Left ventricle myocardium superior (tissue), 1 donor: ENCODE measurements around the gene FANCD2OS. TPM values are rescaled to one million over a fixed set of nuclear protein-coding genes. Genes with fewer than 3 reads are reported as not detected.
"Not testable (repeated sequence)": the region's sequence is repeated elsewhere in the genome, so short reads cannot be mapped to it uniquely, and the experiment has no call there.

Source experiments
- ATAC-seq: fragments of 200-7000 bp; cut with Tn5 transposase; one replicate; pipeline ENCODE4 v1.9.1; 2020; ENCODE audit warnings: mild to moderate bottlenecking, moderate library complexity
- DNase-seq: peaks from one replicate; pipeline ENCODE4 v3.0.0-alpha.2; 2020
- intact Hi-C: fragments of 100-400 bp; cut with micrococcal nuclease; formaldehyde crosslinking; loops from one replicate; pipeline ENCODE4 v1.11.0; 2022
- total RNA-seq: library from RNA; stranded (reverse); fragmentation: NEBNext Ultra II Directional; extraction: Animal tissue kit (Norgen Biotek cat#: 25700); gene quantifications from one replicate; pipeline ENCODE4 v1.2.1, GENCODE V29; 2021
- donor health status: DM: no; HTN: yes; CAD: no; lungs with severe emphysema.

FANCD2OS gene
- total RNA-seq, 1 donor from 2014 or later = not detected

DNA sequence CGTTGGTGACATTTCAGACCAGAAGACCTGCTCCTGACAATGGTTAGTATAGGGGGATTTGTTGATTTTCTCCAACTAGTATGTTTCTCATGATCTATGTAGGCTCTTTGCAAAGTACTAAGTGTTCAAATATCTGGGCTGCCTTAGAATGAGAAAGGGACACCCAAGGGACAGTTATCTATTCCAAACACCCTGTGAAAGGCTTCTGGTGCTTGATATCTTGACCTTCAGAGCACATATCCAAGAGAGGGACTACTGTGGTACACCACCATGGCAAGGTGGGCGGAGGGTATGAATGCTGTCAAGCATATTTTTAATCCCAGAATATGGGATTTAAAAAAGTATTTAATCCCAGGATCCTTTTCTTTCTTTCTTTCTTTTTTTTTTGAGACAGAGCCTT is 1.1 kb downstream of the FANCD2OS start:
- intact Hi-C loops = no loop called here
- ATAC-seq (no peak), DNase-seq (no peak)

DNA sequence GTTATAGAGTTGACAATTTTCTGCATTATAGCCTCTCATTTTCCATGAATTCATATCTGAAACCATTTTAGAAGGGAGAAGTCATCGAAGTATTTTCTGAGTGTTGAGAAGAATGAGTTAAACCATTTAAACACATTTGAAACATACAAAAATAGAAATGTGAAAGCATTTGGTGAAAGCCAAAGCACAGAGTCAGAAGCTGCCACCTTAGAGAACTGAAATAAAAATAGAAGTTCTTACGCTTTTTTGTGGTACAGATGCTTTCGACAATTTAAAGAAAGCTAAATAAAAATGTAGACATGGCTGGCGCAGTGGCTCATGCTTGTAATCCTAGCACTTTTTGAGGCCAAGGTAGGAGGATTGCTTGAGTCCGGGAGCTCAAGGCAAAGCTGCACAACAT is 9.0 kb downstream of the FANCD2OS start:
- no peak for ATAC-seq

DNA sequence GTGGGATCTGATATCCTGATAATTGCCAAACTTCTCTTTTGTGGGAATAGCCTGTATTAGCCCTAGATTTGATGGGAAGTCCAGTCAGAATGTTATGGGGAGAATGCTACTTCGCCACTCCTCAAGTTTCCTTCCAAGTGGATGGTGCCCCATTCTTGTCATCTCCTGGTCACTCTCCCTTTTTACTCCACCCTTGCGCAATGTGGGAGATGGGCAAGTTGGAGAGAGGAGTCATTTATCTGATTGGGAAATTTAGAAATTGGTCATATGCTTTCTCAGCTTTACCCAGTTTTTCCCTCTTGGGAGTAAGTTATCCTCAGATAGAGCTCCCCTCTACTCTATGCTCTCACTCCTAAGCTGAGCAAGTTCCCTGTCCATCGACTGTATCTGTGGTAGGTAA is 14.4 kb downstream of the FANCD2OS start:
- DNase-seq (no peak), ATAC-seq (no peak)
- intact Hi-C loops = no loop called here

More for the DNA sequence above, 9.0 kb downstream of the FANCD2OS start:
- intact Hi-C loops = no loop called here
- DNase-seq = no peak

DNA sequence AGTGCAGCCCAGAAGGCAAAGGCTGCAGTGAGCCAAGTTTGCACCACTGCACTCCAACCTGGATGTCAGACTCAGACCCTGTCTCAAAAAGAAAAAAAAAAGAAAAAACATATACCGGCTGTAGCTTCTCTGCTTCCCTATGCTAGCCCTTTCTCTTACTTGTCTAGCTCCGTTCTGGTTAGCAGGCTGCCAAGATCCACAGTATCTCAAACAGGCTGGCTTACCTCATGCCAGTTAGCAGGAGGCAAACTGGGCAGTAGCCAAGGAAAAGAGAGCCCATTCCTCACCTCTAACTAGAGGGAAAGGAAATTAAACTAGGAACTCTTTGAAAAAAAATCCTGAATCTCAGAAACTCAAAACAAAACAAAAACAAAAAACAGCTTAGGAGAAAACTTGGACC is 16.7 kb downstream of the FANCD2OS start:
- not testable (repeated sequence) for DNase-seq, ATAC-seq

DNA sequence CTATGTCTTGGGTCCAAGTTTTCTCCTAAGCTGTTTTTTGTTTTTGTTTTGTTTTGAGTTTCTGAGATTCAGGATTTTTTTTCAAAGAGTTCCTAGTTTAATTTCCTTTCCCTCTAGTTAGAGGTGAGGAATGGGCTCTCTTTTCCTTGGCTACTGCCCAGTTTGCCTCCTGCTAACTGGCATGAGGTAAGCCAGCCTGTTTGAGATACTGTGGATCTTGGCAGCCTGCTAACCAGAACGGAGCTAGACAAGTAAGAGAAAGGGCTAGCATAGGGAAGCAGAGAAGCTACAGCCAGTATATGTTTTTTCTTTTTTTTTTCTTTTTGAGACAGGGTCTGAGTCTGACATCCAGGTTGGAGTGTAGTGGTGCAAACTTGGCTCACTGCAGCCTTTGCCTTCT is 17.3 kb downstream of the FANCD2OS start:
- ATAC-seq, DNase-seq, intact Hi-C loops: not testable (repeated sequence)

More for the DNA sequence above, 16.7 kb downstream of the FANCD2OS start:
- intact Hi-C loops = not testable (repeated sequence)

DNA sequence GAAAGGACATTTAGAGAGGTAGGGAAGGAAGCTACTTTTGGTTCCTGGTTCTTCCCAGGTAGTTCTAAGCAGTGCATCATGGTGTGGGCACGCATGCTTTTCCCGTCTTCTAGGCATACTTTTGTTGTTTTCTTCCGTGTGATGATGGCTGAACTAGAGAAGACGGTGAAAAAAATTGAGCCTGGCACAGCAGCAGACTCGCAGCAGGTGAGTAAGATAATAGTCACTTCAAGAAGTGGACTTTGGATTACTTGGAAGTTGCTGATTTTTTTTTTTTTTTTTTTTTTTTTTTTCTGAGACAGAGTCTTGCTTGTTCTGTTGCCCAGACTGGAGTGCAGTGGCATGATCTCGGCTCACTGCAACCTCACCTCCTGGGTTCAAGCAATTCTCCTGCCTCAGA is 17.9 kb downstream of the FANCD2OS start:
- no peak for ATAC-seq
- DNase-seq = no peak
- intact Hi-C loops = no loop called here

DNA sequence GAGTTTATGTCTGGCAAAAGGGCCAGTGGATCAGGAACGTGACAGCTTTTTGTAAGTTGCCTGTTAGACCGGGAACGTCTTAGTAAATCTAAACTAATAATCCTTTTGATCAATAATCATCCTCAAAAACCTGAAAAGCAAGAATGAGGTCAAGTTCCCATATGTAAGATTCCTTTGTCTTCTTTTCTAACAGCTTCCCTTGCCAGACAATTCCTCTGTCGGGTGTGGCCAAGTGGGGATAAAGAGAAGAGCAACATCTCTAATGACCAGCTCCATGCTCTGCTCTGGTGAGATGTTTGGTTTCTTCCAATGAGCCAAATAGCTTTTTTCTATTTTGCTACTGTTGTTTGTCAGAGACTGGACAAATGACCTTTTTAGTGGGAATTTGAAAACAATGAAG is 19.8 kb downstream of the FANCD2OS start:
- intact Hi-C loops = no loop called here
- DNase-seq (no peak), ATAC-seq (no peak)

DNA sequence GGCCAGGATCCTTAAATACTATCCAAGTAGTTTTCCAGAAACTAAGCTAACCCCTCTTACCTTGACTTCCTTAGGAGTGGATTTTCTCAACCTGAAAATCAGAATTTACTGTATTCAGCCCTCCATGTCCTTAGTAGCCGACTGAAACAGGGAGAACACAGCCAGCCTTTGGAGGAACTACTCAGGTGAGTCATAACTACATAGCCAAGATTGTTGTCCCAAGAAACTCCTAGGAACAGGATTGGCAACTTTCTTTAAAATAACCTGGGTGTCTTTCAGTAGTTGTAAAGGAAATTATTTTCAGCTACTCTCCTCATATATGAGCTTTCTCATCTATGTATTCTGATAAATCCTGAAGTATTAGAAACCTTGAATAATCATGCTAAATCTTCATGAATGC is 22.3 kb downstream of the FANCD2OS start:
- intact Hi-C loops = no loop called here
- ATAC-seq = no peak
- DNase-seq = no peak

DNA sequence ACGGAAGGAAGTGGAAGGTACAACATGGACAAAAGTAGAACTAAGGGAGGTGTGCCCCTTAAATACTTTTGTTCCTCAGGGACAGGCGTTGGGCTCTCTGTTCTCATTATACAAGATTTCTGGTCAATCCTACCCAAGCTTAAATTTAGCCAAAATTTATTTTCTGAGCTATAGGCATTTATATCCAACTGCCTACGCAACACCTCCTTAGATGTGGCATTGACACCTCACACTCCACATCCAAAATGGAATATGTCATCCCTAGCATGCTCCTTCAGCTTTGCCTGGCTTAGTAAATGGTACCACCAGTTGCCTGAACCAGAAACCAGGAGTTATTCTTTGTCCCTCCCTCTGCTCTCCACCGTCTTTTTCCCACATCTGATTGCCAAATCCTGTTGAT is 26.2 kb downstream of the FANCD2OS start:
- ATAC-seq (no peak), DNase-seq (no peak)
- intact Hi-C loops = no loop called here

DNA sequence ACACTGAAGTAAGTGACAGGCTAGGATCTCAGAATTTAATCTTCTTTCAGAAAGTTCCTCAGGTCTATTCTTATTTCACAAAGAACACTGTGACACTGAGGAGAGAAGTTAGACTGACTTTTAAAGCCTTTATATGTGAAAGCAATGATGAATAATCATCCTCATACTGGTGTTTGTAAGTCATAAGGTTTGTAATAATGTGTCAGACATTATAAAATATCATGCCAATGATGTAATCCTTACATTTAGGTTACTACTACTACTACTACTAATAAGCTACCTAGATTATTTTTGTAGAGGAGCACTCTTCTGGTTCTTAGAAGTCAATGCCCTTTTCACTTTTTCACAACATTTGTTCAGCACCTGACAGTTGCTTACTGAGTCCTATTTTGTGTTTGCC is 33.4 kb downstream of the FANCD2OS start:
- intact Hi-C loops = no loop called here
- DNase-seq (no peak), ATAC-seq (no peak)

DNA sequence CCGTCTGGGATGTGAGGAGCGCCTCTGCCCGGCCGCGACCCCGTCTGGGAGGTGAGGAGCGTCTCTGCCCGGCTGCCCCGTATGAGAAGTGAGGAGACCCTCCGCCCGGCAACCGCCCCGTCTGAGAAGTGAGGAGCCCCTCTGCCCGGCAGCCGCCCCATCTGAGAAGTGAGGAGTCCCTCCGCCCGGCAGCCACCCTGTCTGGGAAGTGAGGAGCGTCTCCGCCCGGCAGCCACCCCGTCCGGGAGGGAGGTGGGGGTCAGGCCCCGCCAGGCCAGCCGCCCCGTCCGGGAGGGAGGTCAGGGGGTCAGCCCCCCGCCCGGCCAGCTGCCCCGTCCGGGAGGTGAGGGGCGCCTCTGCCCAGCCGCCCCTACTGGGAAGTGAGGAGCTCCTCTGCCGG is 38.0 kb downstream of the FANCD2OS start:
- DNase-seq, intact Hi-C loops, ATAC-seq: not testable (repeated sequence)

DNA sequence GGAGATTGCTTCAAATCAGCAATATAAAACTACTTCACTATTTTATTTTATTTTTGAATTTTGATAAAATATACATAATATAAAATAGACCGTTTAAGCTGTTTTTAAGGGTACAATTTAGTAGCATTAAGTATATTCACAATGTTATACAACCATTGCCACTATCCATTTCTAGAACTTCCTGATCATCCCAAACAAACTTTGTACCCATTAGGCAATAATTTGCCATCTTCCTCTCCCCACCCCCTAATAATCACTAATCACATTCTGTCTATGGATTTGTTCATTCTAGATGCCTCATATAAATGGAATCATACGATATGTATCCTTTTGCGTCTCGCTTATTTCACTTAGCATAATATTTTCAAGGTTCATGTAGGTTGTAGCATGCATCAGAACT is 53.0 kb downstream of the FANCD2OS start:
- DNase-seq (no peak), ATAC-seq (no peak)
- intact Hi-C loops = no loop called here

Other genes with a start within 250 kb of the FANCD2OS start
- gene CIDEC, start 228.0 kb downstream of the FANCD2OS start, total RNA-seq = 2.5 TPM
- gene JAGN1, start 217.6 kb downstream of the FANCD2OS start, total RNA-seq = 18.4 TPM
- 0.45 TPM for gene IL17RE, start 205.4 kb downstream of the FANCD2OS start, total RNA-seq
- gene IL17RC, start 191.2 kb downstream of the FANCD2OS start, total RNA-seq = 36.0 TPM
- 62.7 TPM for gene CRELD1, start 174.4 kb downstream of the FANCD2OS start, total RNA-seq
- 0.35 TPM for gene PRRT3, start 155.8 kb downstream of the FANCD2OS start, total RNA-seq
- 78.1 TPM for gene EMC3, start 121.4 kb downstream of the FANCD2OS start, total RNA-seq
- gene FANCD2, start 81.8 kb downstream of the FANCD2OS start, total RNA-seq = 1.6 TPM
- 96.2 TPM for gene BRK1, start 7.4 kb upstream of the FANCD2OS start, total RNA-seq
- 11.1 TPM for gene VHL, start 33.5 kb upstream of the FANCD2OS start, total RNA-seq
- gene IRAK2, start 56.7 kb upstream of the FANCD2OS start, total RNA-seq = 1.3 TPM
- 17.0 TPM for gene TATDN2, start 140.2 kb upstream of the FANCD2OS start, total RNA-seq
- gene GHRL, start 184.7 kb upstream of the FANCD2OS start, total RNA-seq = not detected
- gene SEC13, start 212.9 kb upstream of the FANCD2OS start, total RNA-seq = 54.9 TPM